SH-SY5Y (cell line): Measurements from ENCODE around the gene CLPSL2.

Experiments used
- GATA2 ChIP-seq: IDR thresholded peaks from 2 replicates; pipeline ENCODE4 v1.6.1; 2011; ENCODE audit warnings: mild to moderate bottlenecking, low read depth, low read length
- GATA3 ChIP-seq: IDR thresholded peaks from 2 replicates; pipeline ENCODE4 v1.6.1; 2011; ENCODE audit warnings: low read depth, mild to moderate bottlenecking, low read length, moderate library complexity

DNA sequence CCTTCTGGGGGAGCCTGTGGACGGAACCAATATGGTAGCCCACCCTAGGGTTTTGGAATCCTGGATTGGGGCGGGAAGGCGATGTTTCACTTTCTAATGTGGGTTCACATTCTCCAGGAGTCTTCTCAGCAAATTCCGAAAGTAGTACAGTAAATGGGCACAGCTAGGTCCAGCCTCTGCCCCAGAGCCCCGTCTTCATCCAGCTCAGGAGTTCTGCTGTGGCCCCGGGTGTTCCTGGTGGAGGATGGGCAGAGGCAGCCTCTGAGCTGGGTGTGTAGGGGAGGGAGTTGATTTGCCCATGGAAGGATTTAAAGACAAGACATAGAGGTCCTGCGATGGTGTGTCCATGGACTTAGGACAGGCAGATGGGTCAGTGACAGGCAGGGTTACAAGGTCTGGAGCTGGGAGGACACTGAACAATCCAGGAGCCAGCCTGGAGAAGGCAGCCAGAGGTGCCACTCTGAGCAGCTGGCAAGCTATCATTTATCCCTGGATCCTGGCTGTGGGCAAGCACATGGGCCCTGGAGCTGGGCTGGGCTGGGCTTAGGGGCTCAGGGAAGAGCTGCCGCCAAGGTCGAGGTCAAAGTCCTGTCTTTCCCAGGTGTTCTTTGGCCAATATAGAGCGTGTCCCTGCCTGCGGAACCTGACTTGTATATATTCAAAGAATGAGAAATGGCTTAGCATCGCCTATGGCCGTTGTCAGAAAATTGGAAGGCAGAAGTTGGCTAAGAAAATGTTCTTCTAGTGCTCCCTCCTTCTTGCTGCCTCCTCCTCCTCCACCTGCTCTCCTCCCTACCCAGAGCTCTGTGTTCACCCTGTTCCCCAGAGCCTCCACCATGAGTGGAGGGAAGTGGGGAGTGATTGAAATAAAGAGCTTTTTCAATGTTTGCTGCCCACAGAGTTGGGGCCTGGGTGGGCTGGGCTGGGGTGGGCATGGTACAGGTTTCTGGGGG, 11.1 kb downstream of the CLPSL2 start:
- TF ChIP-seq GATA2 (no peak), GATA3 (no peak)
